NCI-H1694 treated with DMSO at 0.1 percent for 48 hours (cell line): ENCODE results near the gene DPPA2.
"Not testable (repeated sequence)": the region's sequence is repeated elsewhere in the genome, so short reads cannot be mapped to it uniquely, and the experiment has no call there.

Experiments used
- DNase-seq: peaks from one replicate; lab custom pipeline; 2025; lab: John Stamatoyannopoulos, UW

Gene DPPA2

GRCh38 chr3:109316162-109316730 lies at the start of gene DPPA2:
DPPA2 (minus strand) TSS chr3:109316517; CDS start chr3:109314542, 1,975 bp downstream.
- DNase-seq: no peak

- DNase-seq: no peak
Measured at GRCh38 chr3:109364088-109364487, 47.8 kb upstream of the DPPA2 start.

GRCh38 chr3:109363634-109364033 lies 47.3 kb upstream of the DPPA2 start:
- no peak for DNase-seq

- no peak for DNase-seq
Measured at GRCh38 chr3:109362823-109363222, 46.5 kb upstream of the DPPA2 start.

GRCh38 chr3:109358809-109359208 lies 42.5 kb upstream of the DPPA2 start:
- DNase-seq: not testable (repeated sequence)

GRCh38 chr3:109356442-109357155 lies 40.3 kb upstream of the DPPA2 start:
- no peak for DNase-seq

- no peak for DNase-seq
Measured at GRCh38 chr3:109355625-109356441, 39.5 kb upstream of the DPPA2 start.

- DNase-seq: no peak
Measured at GRCh38 chr3:109353057-109353456, 36.7 kb upstream of the DPPA2 start.

- DNase-seq: no peak
Measured at GRCh38 chr3:109351231-109351630, 34.9 kb upstream of the DPPA2 start.

- no peak for DNase-seq
Measured at GRCh38 chr3:109346770-109347295, 30.5 kb upstream of the DPPA2 start.

- DNase-seq: no peak
Measured at GRCh38 chr3:109346099-109346498, 29.8 kb upstream of the DPPA2 start.

- no peak for DNase-seq
Measured at GRCh38 chr3:109339714-109340648, 23.7 kb upstream of the DPPA2 start.

- no peak for DNase-seq
Measured at GRCh38 chr3:109339197-109339596, 22.9 kb upstream of the DPPA2 start.

- no peak for DNase-seq
Measured at GRCh38 chr3:109338322-109338721, 22.0 kb upstream of the DPPA2 start.

GRCh38 chr3:109337393-109337792 lies 21.1 kb upstream of the DPPA2 start, which contains the start of gene DPPA4:
DPPA4 (minus strand) TSS chr3:109337546; CDS start chr3:109337517, 29 bp downstream.
- DNase-seq: no peak

GRCh38 chr3:109336291-109336861 lies 20.1 kb upstream of the DPPA2 start:
- no peak for DNase-seq

GRCh38 chr3:109334572-109334971 lies 18.3 kb upstream of the DPPA2 start:
- DNase-seq: no peak

- no peak for DNase-seq
Measured at GRCh38 chr3:109331692-109332091, 15.4 kb upstream of the DPPA2 start.

- DNase-seq: no peak
Measured at GRCh38 chr3:109330405-109330804, 14.1 kb upstream of the DPPA2 start.

- DNase-seq: no peak
Measured at GRCh38 chr3:109328202-109328601, 11.9 kb upstream of the DPPA2 start.

GRCh38 chr3:109325657-109326056 lies 9.3 kb upstream of the DPPA2 start:
- DNase-seq: no peak
